Astrocyte (in vitro differentiated cells and primary cell): Measurements from ENCODE around the gene C1orf53. TPM values are rescaled to one million over a fixed set of nuclear protein-coding genes. Genes with fewer than 3 reads are reported as not detected.
"Not testable (repeated sequence)": the region's sequence is repeated elsewhere in the genome, so short reads cannot be mapped to it uniquely, and the experiment has no call there.

Experiments
- DNase-seq: peaks from one replicate; pipeline ENCODE4 v3.0.0-alpha.2; 2010; ENCODE audit warnings: low read depth
- FAIRE-seq: peaks from 2 replicates; lab custom pipeline; 2011; peaks lifted over from hg19 to GRCh38; lab: Jason Lieb, UNC
- H2AFZ ChIP-seq: 2 replicates; pipeline ENCODE4 v1.6.0; 2012; ENCODE audit warnings: low read depth, low read length, inconsistent platforms
- H3K27ac ChIP-seq: 2 replicates; pipeline ENCODE4 v1.5.1; 2011; ENCODE audit warnings: low read depth, low read length, inconsistent platforms
- H3K27me3 ChIP-seq: 2 replicates; pipeline ENCODE4 v1.6.0; 2011; ENCODE audit warnings: low read length, inconsistent platforms; ENCODE audit not compliant: insufficient read depth
- H3K36me3 ChIP-seq: 2 replicates; pipeline ENCODE4 v1.5.1; 2011; ENCODE audit warnings: low read length, inconsistent platforms; ENCODE audit not compliant: insufficient read depth
- H3K4me1 ChIP-seq: 2 replicates; pipeline ENCODE4 v1.5.1; 2011; ENCODE audit warnings: low read length, inconsistent platforms; ENCODE audit not compliant: insufficient read depth
- H3K4me2 ChIP-seq: 2 replicates; pipeline ENCODE4 v1.6.0; 2012; ENCODE audit warnings: low read length, inconsistent platforms
- H3K4me3 ChIP-seq: 2 replicates; pipeline ENCODE4 v1.5.1; 2011; ENCODE audit warnings: low read depth, mild to moderate bottlenecking, low read length, inconsistent platforms; ENCODE audit not compliant: insufficient read depth
- H3K79me2 ChIP-seq: 2 replicates; pipeline ENCODE4 v1.6.0; 2012; ENCODE audit warnings: mild to moderate bottlenecking, low read length, inconsistent platforms; ENCODE audit not compliant: insufficient read depth
- H3K9ac ChIP-seq: 2 replicates; pipeline ENCODE4 v1.6.0; 2012; ENCODE audit warnings: mild to moderate bottlenecking, low read length, inconsistent platforms
- H3K9me3 ChIP-seq: 2 replicates; pipeline ENCODE4 v1.5.1; 2012; ENCODE audit warnings: low read depth, mild to moderate bottlenecking, low read length, inconsistent platforms; ENCODE audit not compliant: insufficient read depth
- H4K20me1 ChIP-seq: 2 replicates; pipeline ENCODE4 v1.6.0; 2012; ENCODE audit warnings: low read length, inconsistent platforms; ENCODE audit not compliant: insufficient read depth
- H3K27ac Mint-ChIP-seq: one replicate; pipeline ENCODE4 v1.8.0; 2021; ENCODE audit warnings: mild to moderate bottlenecking, mixed read lengths; ENCODE audit not compliant: unreplicated experiment
- H3K27me3 Mint-ChIP-seq: one replicate; pipeline ENCODE4 v1.8.0; 2021; ENCODE audit warnings: low read depth, mixed read lengths; ENCODE audit not compliant: unreplicated experiment
- H3K36me3 Mint-ChIP-seq: one replicate; pipeline ENCODE4 v1.8.0; 2021; ENCODE audit warnings: low read depth, mixed read lengths; ENCODE audit not compliant: unreplicated experiment
- H3K4me1 Mint-ChIP-seq: one replicate; pipeline ENCODE4 v1.8.0; 2021; ENCODE audit warnings: low read depth, mixed read lengths; ENCODE audit not compliant: unreplicated experiment
- H3K4me3 Mint-ChIP-seq: one replicate; pipeline ENCODE4 v1.8.0; 2021; ENCODE audit warnings: mild to moderate bottlenecking, moderate library complexity, mixed read lengths; ENCODE audit not compliant: unreplicated experiment
- H3K9me3 Mint-ChIP-seq: one replicate; pipeline ENCODE4 v1.8.0; 2021; ENCODE audit warnings: mild to moderate bottlenecking, mixed read lengths; ENCODE audit not compliant: unreplicated experiment
- CTCF ChIP-seq: IDR thresholded peaks from 2 replicates; pipeline ENCODE4 v1.5.1; 2011; ENCODE audit warnings: low read depth, mild to moderate bottlenecking, inconsistent platforms, low read length, moderate library complexity; ENCODE audit not compliant: insufficient read depth
- EZH2 ChIP-seq: IDR thresholded peaks from 2 replicates; pipeline ENCODE4 v1.6.1; 2012; ENCODE audit warnings: mild to moderate bottlenecking, low read length, inconsistent platforms; ENCODE audit not compliant: insufficient read depth
- total RNA-seq: library from RNA; stranded (reverse); gene quantifications from 2 replicates; pipeline ENCODE4 v1.2.1, GENCODE V29; 2021

The C1orf53 gene
- total RNA-seq, 1 donor from 2014 or later, result 7.9 TPM

DNA sequence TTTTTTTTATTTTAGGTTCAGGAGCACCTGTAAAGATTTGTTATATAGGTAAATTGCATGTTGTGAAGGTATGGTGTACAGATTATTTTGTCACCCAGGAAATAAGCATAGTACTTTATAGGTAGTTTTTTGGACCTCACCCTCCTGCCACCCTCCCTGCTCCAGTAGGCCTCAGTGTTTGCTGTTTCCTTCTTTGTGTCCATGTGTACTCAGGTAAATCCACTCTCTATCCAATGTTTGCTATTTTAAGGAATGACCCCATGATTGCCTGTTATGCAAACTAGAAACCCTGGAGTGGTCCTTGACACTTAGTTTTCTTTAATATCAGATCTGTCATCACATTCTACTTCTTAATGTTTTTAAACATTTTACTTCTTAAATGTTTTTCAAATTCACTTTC lies 48.7 kb downstream of the C1orf53 start:
- TF ChIP-seq CTCF (no peak), EZH2 (no peak)

GRCh38 chr1:197951617-197952175 lies 49.3 kb downstream of the C1orf53 start:
- no peak overlapping the region for H3K4me2 ChIP-seq
- H3K4me1 Mint-ChIP-seq, result peaks cover 7% of the 10 kb centered on the region
- no peaks in the 10 kb centered on the region for H3K79me2 ChIP-seq
- H3K4me3 Mint-ChIP-seq, result no peak overlapping the region
- no peaks in the 10 kb centered on the region for H3K27me3 ChIP-seq
- H3K9me3 ChIP-seq, result no peaks in the 10 kb centered on the region
- no peak overlapping the region for H3K4me3 ChIP-seq
- H3K4me1 ChIP-seq, result no peaks in the 10 kb centered on the region
- no peaks in the 10 kb centered on the region for H3K9me3 Mint-ChIP-seq
- H3K9ac ChIP-seq, result no peak overlapping the region
- DNase-seq, result no peak
- H3K36me3 ChIP-seq, result no peaks in the 10 kb centered on the region
- TF ChIP-seq CTCF (no peak), EZH2 (no peak)
- no peak overlapping the region for H2AFZ ChIP-seq
- no peak overlapping the region for H3K27ac Mint-ChIP-seq
- peaks cover 2% of the 10 kb centered on the region for H3K36me3 Mint-ChIP-seq
- no peak overlapping the region for H3K27ac ChIP-seq
- no peak for FAIRE-seq
- H3K27me3 Mint-ChIP-seq, result no peaks in the 10 kb centered on the region
- H4K20me1 ChIP-seq, result no peaks in the 10 kb centered on the region

More for the DNA sequence above, 48.7 kb downstream of the C1orf53 start:
- H3K79me2 ChIP-seq, result no peaks in the 10 kb centered on the region
- Mint-ChIP-seq H3K27ac (no peak overlapping the region), H3K9me3 (no peaks in the 10 kb centered on the region), H3K36me3 (peaks cover 2% of the 10 kb centered on the region), H3K4me1 (peaks cover 7% of the 10 kb centered on the region), H3K27me3 (no peaks in the 10 kb centered on the region), H3K4me3 (no peak overlapping the region)
- no peak overlapping the region for H3K4me2 ChIP-seq
- H3K36me3 ChIP-seq, result no peaks in the 10 kb centered on the region
- no peak overlapping the region for H3K4me3 ChIP-seq
- H3K9me3 ChIP-seq, result no peaks in the 10 kb centered on the region
- no peak overlapping the region for H2AFZ ChIP-seq
- H3K4me1 ChIP-seq, result no peaks in the 10 kb centered on the region
- no peak overlapping the region for H3K27ac ChIP-seq
- DNase-seq (no peak), FAIRE-seq (no peak)
- no peaks in the 10 kb centered on the region for H4K20me1 ChIP-seq
- no peaks in the 10 kb centered on the region for H3K27me3 ChIP-seq
- no peak overlapping the region for H3K9ac ChIP-seq

DNA sequence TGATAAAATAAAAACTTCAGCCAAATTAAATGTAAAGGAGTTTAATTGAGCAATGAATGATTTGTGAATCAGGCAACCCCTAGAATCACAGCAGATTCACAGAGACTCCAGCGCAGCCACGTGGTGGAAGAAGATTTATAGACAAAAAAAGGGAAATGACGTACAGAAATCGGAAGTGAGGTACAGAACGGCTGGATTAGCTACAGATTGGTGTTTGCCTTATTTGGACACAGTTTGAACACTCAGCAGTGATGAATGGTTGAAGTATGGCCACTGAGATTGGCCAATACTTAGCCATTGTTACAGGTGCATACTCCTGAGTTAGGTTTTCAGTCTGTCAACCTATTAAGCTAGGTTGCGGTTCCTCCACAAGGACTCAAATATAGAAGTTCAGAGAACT lies 51.0 kb downstream of the C1orf53 start:
- not testable (repeated sequence) for H3K27ac ChIP-seq, H3K79me2 ChIP-seq, FAIRE-seq, H3K27me3 ChIP-seq, H3K36me3 ChIP-seq, H3K4me3 ChIP-seq, H3K4me1 Mint-ChIP-seq, H3K36me3 Mint-ChIP-seq, H4K20me1 ChIP-seq, H3K9me3 ChIP-seq, H2AFZ ChIP-seq, H3K27me3 Mint-ChIP-seq, H3K27ac Mint-ChIP-seq, H3K4me3 Mint-ChIP-seq, H3K9me3 Mint-ChIP-seq, H3K4me2 ChIP-seq, H3K4me1 ChIP-seq, H3K9ac ChIP-seq, DNase-seq
